Breast epithelium (tissue), 4 donors: Measurements from ENCODE around the gene STK36. TPM values are rescaled to one million over a fixed set of nuclear protein-coding genes. Genes with fewer than 3 reads are reported as not detected.

ENCODE experiments used
- DNase-seq, 2 donors: peaks; one replicate each; pipeline ENCODE4 v3.0.0-alpha.2; 2019; ENCODE audit warnings: low spot score in 2 of 2
- H3K27ac ChIP-seq, 2 donors: fragments of 200-600 bp; sonication (generic) in 1 of 2; one replicate each; pipeline ENCODE4 v1.5.1; 2016 to 2019; ENCODE audit warnings: mild to moderate bottlenecking in 1 of 2
- H3K27me3 ChIP-seq, 2 donors: fragments of 200-600 bp; sonication (generic) in 1 of 2; one replicate each; pipeline versions ENCODE4 v1.5.1 to v1.6.0; 2017 to 2019; ENCODE audit warnings: control low read depth in 1 of 2, mild to moderate bottlenecking in 1 of 2
- H3K36me3 ChIP-seq: fragments of 200-600 bp; one replicate; pipeline ENCODE4 v1.5.1; 2019
- H3K4me1 ChIP-seq, 2 donors: fragments of 200-600 bp; sonication (generic); one replicate each; pipeline ENCODE4 v1.5.1; 2016 to 2019; ENCODE audit warnings: control low read depth in 1 of 2
- H3K4me3 ChIP-seq, 3 donors: fragments of 200-600 bp; sonication (generic); 1 replicate in 2 of 3; 2 replicates in 1 of 3; pipeline ENCODE4 v1.5.1; 2016 to 2019; ENCODE audit warnings: mild to moderate bottlenecking in 3 of 3, moderate library complexity in 2 of 3
- H3K9me3 ChIP-seq, 2 donors: fragments of 200-600 bp; sonication (generic) in 1 of 2; one replicate each; pipeline ENCODE4 v1.5.1; 2016 to 2019; ENCODE audit warnings: control low read depth in 1 of 2
- CTCF ChIP-seq, 3 donors: fragments of 450-650 bp; IDR thresholded peaks; one replicate each; pipeline ENCODE4 v1.5.1; 2016 to 2017; ENCODE audit warnings: antibody characterized with exemption in 3 of 3, mild to moderate bottlenecking in 3 of 3, moderate library complexity in 3 of 3
- POLR2A ChIP-seq: fragments of 450-650 bp; IDR thresholded peaks from one replicate; pipeline ENCODE4 v1.6.1; 2016; ENCODE audit warnings: antibody characterized with exemption, mild to moderate bottlenecking, moderate library complexity
- POLR2AphosphoS5 ChIP-seq, 3 donors: sonication (generic); formaldehyde crosslinking; IDR thresholded peaks; one replicate each; pipeline ENCODE4 v1.6.1; 2017; ENCODE audit warnings: antibody characterized with exemption in 3 of 3
- intact Hi-C: fragments of 100-400 bp; cut with DNase I; formaldehyde crosslinking; loops from one replicate; pipeline ENCODE4 v1.15.1; 2023; ENCODE audit warnings: low total_unique reads
- total RNA-seq, 3 donors: library from RNA; depleted of rRNA; stranded (reverse); fragments of >200 nt; gene quantifications; one replicate each; pipeline ENCODE4 v1.1.0, GENCODE V29; 2016

STK36 gene
- total RNA-seq, 3 donors from 2014 or later: 22.2 to 78.0 (median 35.7) TPM

DNA sequence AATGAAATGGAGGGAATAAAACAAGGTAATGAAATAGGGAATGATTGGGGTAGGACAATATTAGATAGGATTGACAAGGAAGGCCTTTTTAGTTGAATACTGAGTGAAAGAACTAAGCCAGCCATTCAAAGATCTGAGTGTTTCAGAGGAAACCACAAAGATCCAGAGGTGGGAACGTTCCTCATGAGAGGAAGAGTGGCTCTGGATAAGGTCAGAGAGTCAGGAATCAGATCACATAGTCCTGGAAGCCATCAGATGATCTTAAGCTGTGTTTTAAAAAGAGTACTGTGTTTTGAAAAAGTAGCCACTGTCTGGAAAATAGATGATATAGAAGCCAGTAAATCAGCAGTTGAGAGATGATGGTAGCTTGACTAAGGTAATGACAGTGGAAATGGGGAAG is 50.5 kb downstream of the STK36 start:
- H3K4me1 ChIP-seq: no peaks in the 10 kb centered on the region
- H3K27ac ChIP-seq: no peak overlapping the region
- peaks cover 9 to 17% of the 10 kb centered on the region in 2 donors for H3K9me3 ChIP-seq
- H3K36me3 ChIP-seq: no peaks in the 10 kb centered on the region
- H3K4me3 ChIP-seq: no peak overlapping the region
- TF ChIP-seq CTCF (IDR thresholded peaks at IDR 0.05) (no peak), POLR2A (no peak), POLR2AphosphoS5 (IDR thresholded peaks at IDR 0.05) (no peak)
- H3K27me3 ChIP-seq: no peaks in the 10 kb centered on the region
- intact Hi-C loops: no loop called here
- no peak for DNase-seq

DNA sequence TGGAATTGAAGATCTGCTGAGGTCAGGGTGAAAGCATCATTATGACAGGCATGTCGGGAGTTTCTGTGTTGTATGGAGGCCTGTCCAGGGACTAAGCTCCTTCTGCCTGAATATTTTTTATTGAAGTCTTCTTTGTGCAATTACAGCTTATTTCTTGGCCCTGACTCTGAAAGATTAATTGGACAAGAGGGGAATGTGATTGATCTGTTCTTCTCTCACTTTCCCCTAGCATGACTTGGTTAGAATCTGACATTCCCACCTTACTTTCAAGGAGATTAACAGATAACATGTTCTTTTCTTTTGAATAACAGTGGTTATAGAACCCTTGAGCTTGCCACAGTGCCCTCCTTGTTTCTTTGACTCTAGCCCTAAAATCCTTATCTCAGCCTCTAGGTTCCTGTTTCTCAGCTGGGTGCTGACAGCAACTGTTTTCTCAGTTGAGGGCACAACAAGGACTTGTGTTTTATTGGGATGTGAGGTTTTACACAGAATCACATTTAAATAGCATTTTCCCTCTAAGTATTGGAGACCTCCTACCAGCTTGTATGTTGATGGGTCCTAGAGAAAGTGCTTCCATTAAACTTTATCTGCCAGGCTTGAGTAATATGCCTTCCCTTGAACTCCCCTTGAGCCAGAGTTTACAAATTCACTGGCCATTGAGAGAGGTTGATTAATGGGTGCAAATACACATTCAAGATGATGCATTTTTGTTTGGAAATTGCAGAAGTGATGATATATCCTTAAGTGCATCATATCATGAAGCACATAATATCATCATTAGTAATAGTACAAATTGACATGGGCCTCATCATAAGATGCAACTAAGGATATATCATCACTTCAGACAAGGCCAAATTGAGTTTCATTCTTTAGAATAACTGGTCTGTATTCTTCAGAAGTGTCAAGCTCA is 51.2 kb downstream of the STK36 start:
- no peaks in the 10 kb centered on the region for H3K27me3 ChIP-seq
- no peak overlapping the region for H3K4me3 ChIP-seq
- H3K36me3 ChIP-seq: no peaks in the 10 kb centered on the region
- peaks cover 9 to 17% of the 10 kb centered on the region in 2 donors for H3K9me3 ChIP-seq
- no peak overlapping the region for H3K27ac ChIP-seq
- DNase-seq: peak in 1 of 2 donors; percentile 9
- intact Hi-C loops: no loop called here
- no peaks in the 10 kb centered on the region for H3K4me1 ChIP-seq
- TF ChIP-seq POLR2A (no peak), CTCF (IDR thresholded peaks at IDR 0.05) (no peak), POLR2AphosphoS5 (IDR thresholded peaks at IDR 0.05) (no peak)

GRCh38 chr2:218726004-218726574 is 54.2 kb downstream of the STK36 start:
- H3K36me3 ChIP-seq: no peaks in the 10 kb centered on the region
- TF ChIP-seq CTCF (IDR thresholded peaks at IDR 0.05): no peak
- TF ChIP-seq POLR2AphosphoS5 (IDR thresholded peaks at IDR 0.05): no peak
- H3K9me3 ChIP-seq: peaks cover 9 to 17% of the 10 kb centered on the region in 2 donors
- DNase-seq: no peak
- H3K4me1 ChIP-seq: no peaks in the 10 kb centered on the region
- H3K27ac ChIP-seq: no peak overlapping the region
- intact Hi-C loops: no loop called here
- no peak overlapping the region for H3K4me3 ChIP-seq
- no peaks in the 10 kb centered on the region for H3K27me3 ChIP-seq

- H3K36me3 ChIP-seq: no peaks in the 10 kb centered on the region
- intact Hi-C loops: no loop called here
These were observed 55.7 kb downstream of the STK36 start for GRCh38 chr2:218727502-218728165.

More at GRCh38 chr2:218727502-218728165, 55.7 kb downstream of the STK36 start:
- H3K9me3 ChIP-seq: peaks cover 9 to 17% of the 10 kb centered on the region in 2 donors
- no peak overlapping the region for H3K27ac ChIP-seq
- peaks cover 3 to 10% of the 10 kb centered on the region in 2 donors for H3K4me1 ChIP-seq
- TF ChIP-seq CTCF (IDR thresholded peaks at IDR 0.05) (peak in 2 of 3 donors; percentile 22 to 50), POLR2A (no peak), POLR2AphosphoS5 (IDR thresholded peaks at IDR 0.05) (no peak)
- no peaks in the 10 kb centered on the region for H3K27me3 ChIP-seq
- no peak for DNase-seq
- H3K4me3 ChIP-seq: no peak overlapping the region
